BE2C (cell line): ENCODE results near the gene ADAM15.

ENCODE experiments used
- DNase-seq: peaks from one replicate; pipeline ENCODE4 v3.0.0-alpha.2; 2020
- H3K27me3 ChIP-seq: fragments of 250-450 bp; sonication (Bioruptor Pico); 2 replicates; pipeline ENCODE4 v1.5.1; 2020; ENCODE audit warnings: mild to moderate bottlenecking
- H3K36me3 ChIP-seq: fragments of 250-450 bp; sonication (Bioruptor Pico); 2 replicates; pipeline ENCODE4 v1.5.1; 2020; ENCODE audit warnings: mild to moderate bottlenecking
- H3K4me1 ChIP-seq: fragments of 250-450 bp; sonication (Bioruptor Pico); 2 replicates; pipeline ENCODE4 v1.5.1; 2020
- H3K4me3 ChIP-seq: 2 replicates; pipeline ENCODE4 v1.5.1; 2011; ENCODE audit warnings: low read depth, low read length
- H3K9me3 ChIP-seq: fragments of 250-450 bp; sonication (Bioruptor Pico); 2 replicates; pipeline ENCODE4 v1.5.1; 2020
- CTCF ChIP-seq: IDR thresholded peaks from 2 replicates; pipeline ENCODE4 v1.5.1; 2012; ENCODE audit warnings: mild to moderate bottlenecking, low read depth, low read length

The ADAM15 gene

GRCh38 chr1:155061381-155062150 is 10.4 kb downstream of the ADAM15 start:
- Histone ChIP-seq H3K36me3 (no peaks in the 10 kb centered on the region), H3K4me1 (no peaks in the 10 kb centered on the region; the same call in 1 of the 2 replicates), H3K4me3 (peak overlapping the region; percentile 69)

GRCh38 chr1:155062151-155062686 is 11.1 kb downstream of the ADAM15 start:
- H3K36me3 ChIP-seq: no peaks in the 10 kb centered on the region
- peak overlapping the region; percentile 69 for H3K4me3 ChIP-seq
- DNase-seq: peak; percentile 80
- H3K4me1 ChIP-seq: no peaks in the 10 kb centered on the region; the same call in 1 of the 2 replicates
- no peaks in the 10 kb centered on the region for H3K9me3 ChIP-seq
- peak; percentile 50 for TF ChIP-seq CTCF
- no peaks in the 10 kb centered on the region for H3K27me3 ChIP-seq

More at GRCh38 chr1:155061381-155062150, 10.4 kb downstream of the ADAM15 start:
- Histone ChIP-seq H3K27me3 (no peaks in the 10 kb centered on the region), H3K9me3 (no peaks in the 10 kb centered on the region)
- peak; percentile 100 for DNase-seq
- peak; percentile 99 for TF ChIP-seq CTCF

GRCh38 chr1:155062702-155063411 is 11.7 kb downstream of the ADAM15 start:
- peak; percentile 88 for DNase-seq
- Histone ChIP-seq H3K36me3 (no peaks in the 10 kb centered on the region), H3K27me3 (no peaks in the 10 kb centered on the region), H3K4me1 (no peaks in the 10 kb centered on the region; the same call in 1 of the 2 replicates), H3K9me3 (no peaks in the 10 kb centered on the region), H3K4me3 (peak overlapping the region; percentile 69)
- peak; percentile 76 for TF ChIP-seq CTCF

GRCh38 chr1:155063550-155064110 is 12.5 kb downstream of the ADAM15 start, which contains the start of gene EFNA4:
Gene EFNA4, plus strand, starts transcription at chr1:155063740. Its CDS starts 84 bp downstream, at chr1:155063824.
- TF ChIP-seq CTCF: no peak
- H3K4me1 ChIP-seq: no peaks in the 10 kb centered on the region; the same call in 1 of the 2 replicates
- no peaks in the 10 kb centered on the region for H3K9me3 ChIP-seq
- DNase-seq: peak; percentile 86
- H3K36me3 ChIP-seq: no peaks in the 10 kb centered on the region
- H3K27me3 ChIP-seq: no peaks in the 10 kb centered on the region
- peak within 1 kb of the TSS; percentile 69 for H3K4me3 ChIP-seq

- Histone ChIP-seq H3K9me3 (no peaks in the 10 kb centered on the region), H3K27me3 (no peaks in the 10 kb centered on the region), H3K4me1 (no peaks in the 10 kb centered on the region; the same call in 1 of the 2 replicates), H3K36me3 (no peaks in the 10 kb centered on the region), H3K4me3 (peak overlapping the region; percentile 69)
- peak; percentile 49 for DNase-seq
- TF ChIP-seq CTCF: no peak
Observed at GRCh38 chr1:155064111-155064831, 13.2 kb downstream of the ADAM15 start.
